ENCODE data around the gene AMPD3. TPM values are rescaled to one million over a fixed set of nuclear protein-coding genes. Genes with fewer than 3 reads are reported as not detected.

Gene AMPD3
- total and polyA plus RNA-seq, 2 donors (not counting 1 experiment from before 2014, with no cell fraction given) = 40.1 to 85.5 TPM

DNA sequence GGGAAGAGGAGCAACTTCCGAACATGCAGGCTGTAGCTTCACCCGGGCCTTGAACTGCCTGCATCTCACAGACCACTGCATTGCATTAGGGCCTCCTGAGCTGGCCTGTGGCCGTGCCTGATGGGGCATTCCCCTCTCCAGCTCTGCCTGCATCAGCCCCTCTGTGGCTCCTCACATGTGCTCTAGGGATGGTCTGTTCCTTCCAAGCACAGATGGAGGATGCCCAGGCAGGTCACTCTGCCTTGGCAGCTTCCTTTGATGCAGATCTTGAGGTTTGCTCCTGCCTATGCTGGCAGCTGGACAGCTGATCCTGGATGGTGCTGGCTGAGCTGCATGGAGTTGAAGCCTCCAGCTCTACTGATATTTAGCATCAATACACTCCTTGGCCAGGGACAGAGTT is 28.5 kb downstream of the AMPD3 start:
- H3K4me2 ChIP-seq (replicated peaks; ENCODE audit: low read depth, low read length, poor library complexity, severe bottlenecking) = no peak overlapping the region
- peaks cover 20% of the 10 kb centered on the region for H4K20me1 ChIP-seq (ENCODE audit: control insufficient read depth, insufficient read depth, low read length, poor library complexity, severe bottlenecking)
- H3K27ac ChIP-seq (ENCODE audit: low read length in 2 of 2) = no peak overlapping the region
- TF ChIP-seq EZH2 (IDR thresholded peaks at IDR 0.05; ENCODE audit: borderline replicate concordance, insufficient read depth, low read depth, low read length, poor library complexity, severe bottlenecking) (no peak), CTCF (IDR thresholded peaks at IDR 0.05) (no peak)
- no peak overlapping the region for H3K9ac ChIP-seq (ENCODE audit: low read length)
- H3K79me2 ChIP-seq (ENCODE audit: control insufficient read depth, insufficient read depth, low read length) = peaks cover 3% of the 10 kb centered on the region
- H3K36me3 ChIP-seq (replicated peaks in 1 of 2; ENCODE audit: control extremely low read depth in 1 of 2, control insufficient read depth in 1 of 2, extremely low read depth in 1 of 2, insufficient read depth in 2 of 2, low read length in 1 of 2) = peaks cover 0 to 88% of the 10 kb centered on the region in 2 experiments
- peaks cover 8 to 10% of the 10 kb centered on the region in 2 donors for H3K4me1 ChIP-seq (ENCODE audit: control insufficient read depth in 2 of 2, insufficient read depth in 2 of 2, low read length in 2 of 2)
- H3K27me3 ChIP-seq (replicated peaks in 1 of 4; ENCODE audit: control extremely low read depth in 1 of 4, control insufficient read depth in 3 of 4, insufficient read depth in 4 of 4, low read length in 3 of 4) = no peaks in the 10 kb centered on the region
- 70% methylated on average over 2 of the region's 3 CpGs for WGBS (ENCODE audit: insufficient coverage)
- H2AFZ ChIP-seq (ENCODE audit: insufficient read depth, low read depth, low read length, poor library complexity, severe bottlenecking) = no peak overlapping the region
- ChIA-PET CTCF (interaction anchor here (1.1 kb wide), 1 partner anchor 70 kb away, joined by 4 read pairs; no protein-coding TSS in a partner anchor), POLR2A (no interaction called here)
- DNase-seq (no peak), ATAC-seq (ENCODE audit: low read depth) (no peak)
- peak overlapping the region; percentile 41 for H3K27ac Mint-ChIP-seq
- H3K4me1 Mint-ChIP-seq = peaks cover 21% of the 10 kb centered on the region
- intact Hi-C loops (cut with micrococcal nuclease) = no loop called here
- no peaks in the 10 kb centered on the region for H3K9me3 ChIP-seq (ENCODE audit: control extremely low read depth in 1 of 3, control insufficient read depth in 2 of 3, insufficient read depth in 1 of 3, low read length in 2 of 3)
- H3K27me3 Mint-ChIP-seq = no peaks in the 10 kb centered on the region
- no peaks in the 10 kb centered on the region for H3K9me3 Mint-ChIP-seq (ENCODE audit: insufficient read depth)
- H3K4me3 ChIP-seq (ENCODE audit: control extremely low read depth in 1 of 5, extremely low read depth in 1 of 5, insufficient read depth in 1 of 5, low read depth in 2 of 5, low read length in 4 of 5) = no peak overlapping the region
- no peak overlapping the region for H3K4me3 Mint-ChIP-seq

DNA sequence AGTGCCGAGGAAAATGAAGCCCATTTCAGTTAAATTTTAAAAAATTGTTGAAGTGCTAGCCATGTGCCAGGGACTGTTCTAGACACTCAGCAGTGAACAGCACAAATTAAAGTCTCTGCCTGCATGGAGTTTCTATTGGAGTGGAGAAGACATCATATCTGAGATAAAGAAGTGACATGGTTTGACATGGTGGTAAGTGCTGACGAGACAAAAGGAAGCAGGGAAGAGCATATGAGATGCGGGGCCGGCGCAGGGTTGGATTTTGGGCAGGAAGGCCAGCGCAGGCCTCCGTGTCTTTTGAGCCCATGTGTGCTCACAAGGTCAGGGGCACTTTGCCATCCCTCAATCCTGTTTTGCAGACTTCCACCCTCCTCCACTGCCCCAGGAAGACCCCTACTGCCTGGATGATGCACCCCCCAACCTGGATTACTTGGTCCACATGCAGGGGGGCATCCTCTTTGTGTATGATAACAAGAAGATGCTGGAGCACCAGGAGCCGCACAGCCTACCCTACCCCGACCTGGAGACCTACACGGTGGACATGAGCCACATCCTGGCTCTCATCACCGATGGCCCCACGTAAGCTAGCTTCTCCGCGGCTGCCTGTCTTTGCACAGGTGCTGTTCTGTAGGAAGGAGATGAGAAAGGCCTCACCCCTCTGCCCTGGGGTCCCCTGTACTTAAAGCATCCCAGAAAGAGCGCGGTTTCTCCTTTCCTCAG is 29.6 kb downstream of the AMPD3 start:
- POLR2A ChIA-PET = no interaction called here
- DNase-seq = no peak
- Histone ChIP-seq H3K79me2 (ENCODE audit: control insufficient read depth, insufficient read depth, low read length) (peaks cover 6% of the 10 kb centered on the region), H3K36me3 (replicated peaks in 1 of 2; ENCODE audit: control extremely low read depth in 1 of 2, control insufficient read depth in 1 of 2, extremely low read depth in 1 of 2, insufficient read depth in 2 of 2, low read length in 1 of 2) (peaks cover 0 to 83% of the 10 kb centered on the region in 2 experiments), H3K27ac (ENCODE audit: low read length in 2 of 2) (no peak overlapping the region), H3K27me3 (replicated peaks in 1 of 4; ENCODE audit: control extremely low read depth in 1 of 4, control insufficient read depth in 3 of 4, insufficient read depth in 4 of 4, low read length in 3 of 4) (no peaks in the 10 kb centered on the region), H3K4me3 (ENCODE audit: control extremely low read depth in 1 of 5, extremely low read depth in 1 of 5, insufficient read depth in 1 of 5, low read depth in 2 of 5, low read length in 4 of 5) (no peak overlapping the region), H3K4me1 (ENCODE audit: control insufficient read depth in 2 of 2, insufficient read depth in 2 of 2, low read length in 2 of 2) (peaks cover 18 to 21% of the 10 kb centered on the region in 2 donors), H3K4me2 (replicated peaks; ENCODE audit: low read depth, low read length, poor library complexity, severe bottlenecking) (no peak overlapping the region), H3K9ac (ENCODE audit: low read length) (no peak overlapping the region), H4K20me1 (ENCODE audit: control insufficient read depth, insufficient read depth, low read length, poor library complexity, severe bottlenecking) (peaks cover 16% of the 10 kb centered on the region), H3K9me3 (ENCODE audit: control extremely low read depth in 1 of 3, control insufficient read depth in 2 of 3, insufficient read depth in 1 of 3, low read length in 2 of 3) (no peaks in the 10 kb centered on the region), H2AFZ (ENCODE audit: insufficient read depth, low read depth, low read length, poor library complexity, severe bottlenecking) (no peak overlapping the region)
- Mint-ChIP-seq H3K9me3 (ENCODE audit: insufficient read depth) (no peaks in the 10 kb centered on the region), H3K4me3 (no peak overlapping the region), H3K27ac (peak overlapping the region; percentile 56), H3K4me1 (peaks cover 31% of the 10 kb centered on the region), H3K27me3 (no peaks in the 10 kb centered on the region)
- CTCF ChIA-PET = interaction anchor here (1.1 kb wide), 1 partner anchor 29 kb away, joined by 3 read pairs; no protein-coding TSS in a partner anchor
- no peak for TF ChIP-seq CTCF (IDR thresholded peaks at IDR 0.05)
- no peak for TF ChIP-seq EZH2 (IDR thresholded peaks at IDR 0.05; ENCODE audit: borderline replicate concordance, insufficient read depth, low read depth, low read length, poor library complexity, severe bottlenecking)
- 94% methylated on average over 12 of the region's 16 CpGs for WGBS (ENCODE audit: insufficient coverage)
- intact Hi-C loops (cut with micrococcal nuclease) = no loop called here
- ATAC-seq (ENCODE audit: low read depth) = no peak
